22Rv1 (cell line): Measurements from ENCODE around the gene CREB1.

Source experiments
- ZFX ChIP-seq: fragments of 450-650 bp; IDR thresholded peaks from 2 replicates; pipeline ENCODE4 v1.6.1; 2017; ENCODE audit warnings: antibody characterized with exemption, borderline replicate concordance
- TF ChIP-seq, protein P1 (sequence below): fragments of 450-650 bp; IDR thresholded peaks from 2 replicates; pipeline ENCODE4 v1.5.1; 2017; ENCODE audit warnings: mild to moderate bottlenecking

- TF ChIP-seq, protein P1, sequence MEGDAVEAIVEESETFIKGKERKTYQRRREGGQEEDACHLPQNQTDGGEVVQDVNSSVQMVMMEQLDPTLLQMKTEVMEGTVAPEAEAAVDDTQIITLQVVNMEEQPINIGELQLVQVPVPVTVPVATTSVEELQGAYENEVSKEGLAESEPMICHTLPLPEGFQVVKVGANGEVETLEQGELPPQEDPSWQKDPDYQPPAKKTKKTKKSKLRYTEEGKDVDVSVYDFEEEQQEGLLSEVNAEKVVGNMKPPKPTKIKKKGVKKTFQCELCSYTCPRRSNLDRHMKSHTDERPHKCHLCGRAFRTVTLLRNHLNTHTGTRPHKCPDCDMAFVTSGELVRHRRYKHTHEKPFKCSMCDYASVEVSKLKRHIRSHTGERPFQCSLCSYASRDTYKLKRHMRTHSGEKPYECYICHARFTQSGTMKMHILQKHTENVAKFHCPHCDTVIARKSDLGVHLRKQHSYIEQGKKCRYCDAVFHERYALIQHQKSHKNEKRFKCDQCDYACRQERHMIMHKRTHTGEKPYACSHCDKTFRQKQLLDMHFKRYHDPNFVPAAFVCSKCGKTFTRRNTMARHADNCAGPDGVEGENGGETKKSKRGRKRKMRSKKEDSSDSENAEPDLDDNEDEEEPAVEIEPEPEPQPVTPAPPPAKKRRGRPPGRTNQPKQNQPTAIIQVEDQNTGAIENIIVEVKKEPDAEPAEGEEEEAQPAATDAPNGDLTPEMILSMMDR: no peak
- TF ChIP-seq ZFX: no peak
Observed at GRCh38 chr2:207498427-207498826, 31.3 kb upstream of the CREB1 start.
